DND-41 (cell line): ENCODE measurements around the gene METTL6.

Experiments used
- EZH2 ChIP-seq: IDR thresholded peaks from 3 replicates; pipeline ENCODE4 v1.6.1; 2012; ENCODE audit warnings: borderline replicate concordance, low read depth, mild to moderate bottlenecking, moderate library complexity, low read length, inconsistent platforms; ENCODE audit not compliant: severe bottlenecking
- TF ChIP-seq, protein P1 (sequence below): IDR thresholded peaks from 2 replicates; pipeline ENCODE4 v1.5.1; 2012; ENCODE audit warnings: borderline replicate concordance, low read length, moderate library complexity, mild to moderate bottlenecking; ENCODE audit not compliant: poor library complexity, severe bottlenecking; ENCODE audit errors: extremely low read depth

DNA sequence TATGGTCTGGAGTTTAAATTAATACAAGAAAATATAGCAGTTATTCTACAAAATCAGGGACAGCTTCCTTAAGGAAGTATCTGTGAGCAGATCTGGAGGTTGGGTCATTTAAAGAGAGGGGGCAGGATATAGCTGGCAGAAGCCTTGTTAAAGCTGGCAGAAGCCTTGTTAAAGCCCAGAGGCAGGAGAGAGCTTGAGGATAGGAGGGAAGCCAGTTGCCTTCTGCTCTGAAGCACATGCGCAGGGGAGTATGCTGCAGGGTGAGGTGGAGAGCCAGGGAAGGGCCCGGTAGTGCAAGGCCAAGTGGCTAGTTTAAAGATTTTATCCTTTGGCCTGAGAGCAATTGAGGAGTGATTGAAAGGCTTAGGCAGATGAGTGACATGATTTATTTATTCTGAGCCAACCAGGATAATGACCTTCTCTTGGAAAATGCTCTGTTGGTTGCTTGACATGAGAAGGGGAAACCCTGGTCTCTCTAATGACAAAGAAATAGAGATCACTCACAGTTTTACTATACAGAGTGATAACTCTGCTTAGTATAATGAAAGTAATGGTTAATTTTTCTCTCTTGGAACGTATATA, 4.0 kb upstream of the METTL6 start:
- TF ChIP-seq, protein P1, sequence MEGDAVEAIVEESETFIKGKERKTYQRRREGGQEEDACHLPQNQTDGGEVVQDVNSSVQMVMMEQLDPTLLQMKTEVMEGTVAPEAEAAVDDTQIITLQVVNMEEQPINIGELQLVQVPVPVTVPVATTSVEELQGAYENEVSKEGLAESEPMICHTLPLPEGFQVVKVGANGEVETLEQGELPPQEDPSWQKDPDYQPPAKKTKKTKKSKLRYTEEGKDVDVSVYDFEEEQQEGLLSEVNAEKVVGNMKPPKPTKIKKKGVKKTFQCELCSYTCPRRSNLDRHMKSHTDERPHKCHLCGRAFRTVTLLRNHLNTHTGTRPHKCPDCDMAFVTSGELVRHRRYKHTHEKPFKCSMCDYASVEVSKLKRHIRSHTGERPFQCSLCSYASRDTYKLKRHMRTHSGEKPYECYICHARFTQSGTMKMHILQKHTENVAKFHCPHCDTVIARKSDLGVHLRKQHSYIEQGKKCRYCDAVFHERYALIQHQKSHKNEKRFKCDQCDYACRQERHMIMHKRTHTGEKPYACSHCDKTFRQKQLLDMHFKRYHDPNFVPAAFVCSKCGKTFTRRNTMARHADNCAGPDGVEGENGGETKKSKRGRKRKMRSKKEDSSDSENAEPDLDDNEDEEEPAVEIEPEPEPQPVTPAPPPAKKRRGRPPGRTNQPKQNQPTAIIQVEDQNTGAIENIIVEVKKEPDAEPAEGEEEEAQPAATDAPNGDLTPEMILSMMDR: no peak
- TF ChIP-seq EZH2: no peak
